Lung (tissue), 12 donors: ENCODE data around the gene FGFR4. TPM values are rescaled to one million over a fixed set of nuclear protein-coding genes. Genes with fewer than 3 reads are reported as not detected.

Source experiments
- ATAC-seq: fragments of 200-7000 bp; cut with Tn5 transposase; one replicate; pipeline ENCODE4 v1.9.1; 2020; ENCODE audit warnings: moderate number of reproducible peaks; ENCODE audit not compliant: insufficient read depth, low FRiP score
- DNase-seq, 3 donors: peaks; one replicate each; pipeline ENCODE4 v3.0.0-alpha.2; 2013 to 2017
- H3K27ac ChIP-seq, 2 donors: one replicate each; pipeline ENCODE4 v1.5.1; 2013; ENCODE audit warnings: mild to moderate bottlenecking in 2 of 2, moderate library complexity in 2 of 2, control low read depth in 1 of 2, inconsistent platforms in 1 of 2, low read depth in 1 of 2, low read length in 1 of 2
- H3K27me3 ChIP-seq, 3 donors: one replicate each; pipeline ENCODE4 v1.5.1; 2013; ENCODE audit warnings: low read length in 2 of 3; ENCODE audit not compliant: control insufficient read depth in 3 of 3, insufficient read depth in 3 of 3
- H3K36me3 ChIP-seq, 4 donors: one replicate each; pipeline ENCODE4 v1.5.1; 2013; ENCODE audit warnings: low read length in 4 of 4, mild to moderate bottlenecking in 1 of 4, moderate library complexity in 1 of 4; ENCODE audit not compliant: control insufficient read depth in 4 of 4, insufficient read depth in 4 of 4
- H3K4me1 ChIP-seq, 5 donors: one replicate each; pipeline ENCODE4 v1.5.1; 2013; ENCODE audit warnings: low read length in 5 of 5, mild to moderate bottlenecking in 2 of 5, moderate library complexity in 1 of 5; ENCODE audit not compliant: control insufficient read depth in 5 of 5, insufficient read depth in 5 of 5
- H3K4me3 ChIP-seq: one replicate; pipeline ENCODE4 v1.5.1; 2013; ENCODE audit warnings: mild to moderate bottlenecking, control low read depth, moderate library complexity
- H3K9ac ChIP-seq, 2 donors: one replicate each; pipeline ENCODE4 v1.5.1; 2013; ENCODE audit warnings: low read length in 2 of 2, control low read depth in 1 of 2; ENCODE audit not compliant: insufficient read depth in 1 of 2
- H3K9me3 ChIP-seq, 4 donors: one replicate each; pipeline ENCODE4 v1.5.1; 2013; ENCODE audit warnings: low read length in 3 of 4, mild to moderate bottlenecking in 1 of 4, moderate library complexity in 1 of 4; ENCODE audit not compliant: control insufficient read depth in 4 of 4, insufficient read depth in 3 of 4
- WGBS, 2 donors: extraction: QIAGEN DNeasy Blood & Tissue Kit; methylation state at CpG; one replicate each; pipeline ENCODE4 v1.1.7; 2013; 5-methylcytosine and 5-hydroxymethylcytosine counted together
- polyA plus RNA-seq, 2 donors: library from polyadenylated mRNA; stranded (reverse); fragments of 200-250 nt; gene quantifications; one replicate each; pipeline ENCODE4 v1.2.1, GENCODE V29; 2013
- total RNA-seq, 2 donors: library from RNA; depleted of rRNA in 1 of 2; stranded (reverse); fragments of >200 nt in 1 of 2; gene quantifications; one replicate each; pipeline ENCODE4 v1.2.1, GENCODE V29; 2014 to 2021
- TF ChIP-seq, protein P1 (sequence below): IDR thresholded peaks from 2 replicates; pipeline ENCODE4 v1.5.1; 2012; ENCODE audit warnings: mild to moderate bottlenecking; ENCODE audit errors: control extremely low read depth, extremely low read depth
- donor health status: control.
- donor health status: control.
- donor health status: Bipolar disorder and iron deficiency.
- donor health status: healthy.
- donor health status: DM: yes; HTN: yes; CAD: no.

Gene FGFR4
- total and polyA plus RNA-seq, 4 donors = 20.9 to 106 (median 43.8) TPM

DNA sequence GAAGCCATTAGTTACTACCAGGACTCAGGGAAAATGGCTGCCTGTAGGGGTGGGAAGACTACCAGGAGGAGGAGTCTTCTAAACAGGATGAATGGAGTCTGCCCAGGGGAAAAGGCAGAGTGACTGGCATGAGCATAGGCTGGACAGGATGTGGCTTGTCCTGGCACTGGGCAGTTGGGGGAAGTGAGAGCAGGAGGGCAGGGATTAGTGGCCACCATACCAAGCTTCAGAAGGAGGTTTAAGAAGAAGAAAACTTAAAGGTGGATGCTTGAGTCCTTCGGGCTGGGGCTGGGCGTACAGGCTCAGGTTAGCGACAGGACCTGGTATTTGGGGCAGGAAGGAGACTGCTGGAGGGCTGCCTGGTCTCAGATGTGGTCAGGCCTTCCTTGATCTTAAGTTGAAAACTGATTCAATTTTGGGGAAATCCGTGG is 41.9 kb downstream of the FGFR4 start:
- H3K36me3 ChIP-seq = no peaks in the 10 kb centered on the region
- 70 to 77% methylated on average over 4 of the region's 4 CpGs for WGBS, 2 donors
- H3K27ac ChIP-seq = no peak overlapping the region
- TF ChIP-seq, protein P1, sequence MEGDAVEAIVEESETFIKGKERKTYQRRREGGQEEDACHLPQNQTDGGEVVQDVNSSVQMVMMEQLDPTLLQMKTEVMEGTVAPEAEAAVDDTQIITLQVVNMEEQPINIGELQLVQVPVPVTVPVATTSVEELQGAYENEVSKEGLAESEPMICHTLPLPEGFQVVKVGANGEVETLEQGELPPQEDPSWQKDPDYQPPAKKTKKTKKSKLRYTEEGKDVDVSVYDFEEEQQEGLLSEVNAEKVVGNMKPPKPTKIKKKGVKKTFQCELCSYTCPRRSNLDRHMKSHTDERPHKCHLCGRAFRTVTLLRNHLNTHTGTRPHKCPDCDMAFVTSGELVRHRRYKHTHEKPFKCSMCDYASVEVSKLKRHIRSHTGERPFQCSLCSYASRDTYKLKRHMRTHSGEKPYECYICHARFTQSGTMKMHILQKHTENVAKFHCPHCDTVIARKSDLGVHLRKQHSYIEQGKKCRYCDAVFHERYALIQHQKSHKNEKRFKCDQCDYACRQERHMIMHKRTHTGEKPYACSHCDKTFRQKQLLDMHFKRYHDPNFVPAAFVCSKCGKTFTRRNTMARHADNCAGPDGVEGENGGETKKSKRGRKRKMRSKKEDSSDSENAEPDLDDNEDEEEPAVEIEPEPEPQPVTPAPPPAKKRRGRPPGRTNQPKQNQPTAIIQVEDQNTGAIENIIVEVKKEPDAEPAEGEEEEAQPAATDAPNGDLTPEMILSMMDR = no peak
- ATAC-seq (no peak), DNase-seq (no peak)
- peaks cover 0 to 6% (median 0%) of the 10 kb centered on the region in 5 donors for H3K4me1 ChIP-seq
- no peaks in the 10 kb centered on the region for H3K9me3 ChIP-seq
- no peaks in the 10 kb centered on the region for H3K27me3 ChIP-seq
- H3K9ac ChIP-seq = no peak overlapping the region
- no peak overlapping the region for H3K4me3 ChIP-seq

DNA sequence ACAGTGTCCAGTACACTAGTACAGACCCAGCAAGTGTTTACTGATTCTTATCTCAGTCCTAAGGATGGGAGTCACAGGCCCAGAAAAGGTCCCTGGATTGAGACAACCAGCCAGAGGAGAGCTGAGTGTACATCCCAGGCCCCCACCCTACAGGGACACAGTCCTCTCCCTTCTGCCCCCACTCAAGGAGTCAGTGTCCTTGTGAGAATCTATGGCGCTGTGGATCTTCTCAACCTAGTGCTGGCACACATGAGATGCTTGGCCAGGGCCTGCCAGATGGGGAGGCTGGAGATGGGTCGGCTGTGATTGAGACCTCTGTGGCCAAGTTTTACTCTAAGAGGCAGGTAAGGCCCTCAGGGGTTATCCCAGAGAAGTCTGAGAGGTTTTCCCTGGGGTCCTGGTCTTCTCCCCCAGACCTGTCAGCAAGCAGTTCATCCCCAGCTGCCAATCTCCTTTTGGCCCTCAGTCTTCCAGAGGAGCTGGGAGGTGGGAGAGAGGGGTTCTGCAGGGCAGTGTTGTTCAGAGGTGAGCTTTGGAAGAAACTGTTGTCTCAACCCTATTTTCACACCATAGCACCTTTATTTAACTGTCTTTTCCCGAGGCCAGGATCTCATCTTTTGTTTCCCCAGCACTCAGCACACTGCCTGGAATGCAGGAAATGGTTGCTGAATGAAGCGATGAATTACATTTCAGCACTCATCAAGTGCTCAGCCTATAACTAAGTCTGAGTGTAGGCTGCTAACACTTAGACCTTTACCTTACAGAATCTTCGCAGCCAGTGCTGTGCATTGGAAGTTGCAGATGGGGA is 43.7 kb downstream of the FGFR4 start:
- ATAC-seq (no peak), DNase-seq (no peak)
- TF ChIP-seq, protein P1 = no peak
- Histone ChIP-seq H3K9ac (no peak overlapping the region), H3K4me1 (peaks cover 8 to 14% (median 8%) of the 10 kb centered on the region in 5 donors), H3K27ac (peak overlapping the region in 1 of 2 donors; percentile 11), H3K27me3 (no peaks in the 10 kb centered on the region), H3K4me3 (no peak overlapping the region), H3K36me3 (peaks cover 0 to 5% (median 4%) of the 10 kb centered on the region in 4 donors), H3K9me3 (no peaks in the 10 kb centered on the region)
- WGBS, 2 donors = 70 to 86% methylated on average over 5 of the region's 5 CpGs

DNA sequence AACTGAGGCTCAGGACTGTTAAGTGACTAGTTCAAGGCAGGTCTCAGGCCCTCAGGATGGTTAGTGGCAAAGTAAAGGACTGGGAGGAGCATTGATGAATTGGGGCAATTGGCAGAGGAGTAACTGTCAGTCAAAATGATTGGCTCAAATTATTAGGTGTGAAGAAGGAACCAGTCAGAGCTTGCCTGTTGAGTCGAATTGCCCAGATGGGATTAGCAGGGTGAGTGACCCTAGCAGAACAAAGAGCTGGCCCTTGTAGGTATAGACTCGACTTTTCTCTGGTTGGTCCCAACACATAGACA is 44.3 kb downstream of the FGFR4 start:
- H3K4me3 ChIP-seq = no peak overlapping the region
- H3K9ac ChIP-seq = no peak overlapping the region
- TF ChIP-seq, protein P1 = no peak
- ATAC-seq (no peak), DNase-seq (no peak)
- no peaks in the 10 kb centered on the region for H3K9me3 ChIP-seq
- 67 to 84% methylated on average over 2 of the region's 2 CpGs for WGBS, 2 donors
- peak overlapping the region in 1 of 2 donors; percentile 6 for H3K27ac ChIP-seq
- H3K36me3 ChIP-seq = peaks cover 0 to 10% (median 6%) of the 10 kb centered on the region in 4 donors
- peaks cover 10 to 20% (median 13%) of the 10 kb centered on the region in 5 donors for H3K4me1 ChIP-seq
- no peaks in the 10 kb centered on the region for H3K27me3 ChIP-seq
